ENCODE results near the gene CASP4.

DNA sequence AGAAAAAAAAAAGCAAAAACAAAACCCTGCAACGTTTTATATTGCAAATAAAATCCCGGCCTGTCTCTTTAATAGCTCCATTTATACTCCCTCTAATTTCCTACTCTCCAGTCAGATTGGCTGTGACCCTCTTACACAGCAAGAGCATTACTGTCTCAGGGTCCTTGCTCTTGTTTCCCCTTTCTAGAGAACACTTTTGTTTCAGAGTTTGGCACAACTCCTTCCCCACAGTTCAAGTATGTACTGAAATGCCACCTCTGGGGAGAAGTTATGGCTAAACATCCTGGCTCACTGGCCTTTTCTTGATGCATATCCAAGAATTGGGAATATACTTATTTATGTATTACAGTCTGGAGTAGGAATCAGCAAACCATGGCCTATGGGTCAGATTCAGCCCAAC, 72.7 kb downstream of the CASP4 start:
- TF ChIP-seq, protein P1, sequence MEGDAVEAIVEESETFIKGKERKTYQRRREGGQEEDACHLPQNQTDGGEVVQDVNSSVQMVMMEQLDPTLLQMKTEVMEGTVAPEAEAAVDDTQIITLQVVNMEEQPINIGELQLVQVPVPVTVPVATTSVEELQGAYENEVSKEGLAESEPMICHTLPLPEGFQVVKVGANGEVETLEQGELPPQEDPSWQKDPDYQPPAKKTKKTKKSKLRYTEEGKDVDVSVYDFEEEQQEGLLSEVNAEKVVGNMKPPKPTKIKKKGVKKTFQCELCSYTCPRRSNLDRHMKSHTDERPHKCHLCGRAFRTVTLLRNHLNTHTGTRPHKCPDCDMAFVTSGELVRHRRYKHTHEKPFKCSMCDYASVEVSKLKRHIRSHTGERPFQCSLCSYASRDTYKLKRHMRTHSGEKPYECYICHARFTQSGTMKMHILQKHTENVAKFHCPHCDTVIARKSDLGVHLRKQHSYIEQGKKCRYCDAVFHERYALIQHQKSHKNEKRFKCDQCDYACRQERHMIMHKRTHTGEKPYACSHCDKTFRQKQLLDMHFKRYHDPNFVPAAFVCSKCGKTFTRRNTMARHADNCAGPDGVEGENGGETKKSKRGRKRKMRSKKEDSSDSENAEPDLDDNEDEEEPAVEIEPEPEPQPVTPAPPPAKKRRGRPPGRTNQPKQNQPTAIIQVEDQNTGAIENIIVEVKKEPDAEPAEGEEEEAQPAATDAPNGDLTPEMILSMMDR (IDR thresholded peaks at IDR 0.05) = no peak
- TF ChIP-seq POLR2A (IDR thresholded peaks at IDR 0.05) = no peak
- TF ChIP-seq POLR2AphosphoS5 (IDR thresholded peaks at IDR 0.05) = no peak

Data from stomach (tissue), 4 donors.